Measurements from ENCODE around the gene KLRD1. TPM values are rescaled to one million over a fixed set of nuclear protein-coding genes. Genes with fewer than 3 reads are reported as not detected.
"Not testable (repeated sequence)": the region's sequence is repeated elsewhere in the genome, so short reads cannot be mapped to it uniquely, and the experiment has no call there.

The KLRD1 gene
- total and polyA plus RNA-seq, 4 donors, result 0.60 to 5.0 (median 1.4) TPM

- DNase-seq (ENCODE audit: low spot score), result no peak
- Histone ChIP-seq H3K27me3 (ENCODE audit: control insufficient read depth in 4 of 4, insufficient read depth in 4 of 4, low read length in 3 of 4) (no peaks in the 10 kb centered on the region), H3K36me3 (ENCODE audit: control insufficient read depth in 4 of 4, insufficient read depth in 3 of 4, low read depth in 1 of 4, low read length in 3 of 4) (no peaks in the 10 kb centered on the region), H3K4me3 (ENCODE audit: low read depth in 1 of 3, low read length in 3 of 3) (no peak overlapping the region), H3K9ac (ENCODE audit: low read depth in 1 of 2, low read length in 2 of 2) (no peak overlapping the region), H3K27ac (ENCODE audit: low read depth in 1 of 2, low read length in 2 of 2) (no peak overlapping the region), H3K9me3 (ENCODE audit: control insufficient read depth in 4 of 4, low read length in 3 of 4) (no peaks in the 10 kb centered on the region), H3K4me1 (ENCODE audit: control insufficient read depth in 4 of 4, insufficient read depth in 4 of 4, low read length in 3 of 4) (peaks cover 1 to 13% (median 6%) of the 10 kb centered on the region in 4 donors)
- TF ChIP-seq HNF4G (IDR thresholded peaks at IDR 0.05) (no peak), ATF3 (IDR thresholded peaks at IDR 0.05) (no peak), ZBTB33 (IDR thresholded peaks at IDR 0.05) (no peak), RAD21 (IDR thresholded peaks at IDR 0.05) (no peak), NR2F2 (IDR thresholded peaks at IDR 0.05) (no peak), RXRA (IDR thresholded peaks at IDR 0.05) (no peak), REST (IDR thresholded peaks at IDR 0.05) (no peak), CTCF (IDR thresholded peaks at IDR 0.05; ENCODE audit: low read depth, low read length, missing input control) (no peak), TAF1 (conservative IDR thresholded peaks at IDR 0.05) (no peak), GABPA (IDR thresholded peaks at IDR 0.05 in 1 of 2, conservative IDR thresholded peaks at IDR 0.05 in 1 of 2) (no peak), SP1 (IDR thresholded peaks at IDR 0.05) (no peak), EGR1 (IDR thresholded peaks at IDR 0.05; ENCODE audit: low read depth in 2 of 2) (no peak)
- WGBS, result 95% methylated on average over 8 of the region's 8 CpGs
Measured at GRCh38 chr12:10369557-10370415, 62.1 kb downstream of the KLRD1 start.

GRCh38 chr12:10371893-10372535, 64.3 kb downstream of the KLRD1 start:
- not testable (repeated sequence) for H3K9me3 ChIP-seq (ENCODE audit: control insufficient read depth in 4 of 4, low read length in 3 of 4); H3K27ac ChIP-seq (ENCODE audit: low read depth in 1 of 2, low read length in 2 of 2)
- 60% methylated on average over 6 of the region's 6 CpGs for WGBS

More at GRCh38 chr12:10371893-10372535, 64.3 kb downstream of the KLRD1 start:
- not testable (repeated sequence) for H3K4me1 ChIP-seq (ENCODE audit: control insufficient read depth in 4 of 4, insufficient read depth in 4 of 4, low read length in 3 of 4); H3K4me3 ChIP-seq (ENCODE audit: low read depth in 1 of 3, low read length in 3 of 3); H3K36me3 ChIP-seq (ENCODE audit: control insufficient read depth in 4 of 4, insufficient read depth in 3 of 4, low read depth in 1 of 4, low read length in 3 of 4); DNase-seq (ENCODE audit: low spot score); H3K27me3 ChIP-seq (ENCODE audit: control insufficient read depth in 4 of 4, insufficient read depth in 4 of 4, low read length in 3 of 4); H3K9ac ChIP-seq (ENCODE audit: low read depth in 1 of 2, low read length in 2 of 2)

Data from liver (tissue), 9 donors.